Germinal center (tissue), 1 donor: ENCODE data around the gene MYO15B.

ENCODE experiments used
- DNase-seq: peaks from one replicate; pipeline ENCODE4 v3.0.0; 2012; ENCODE audit warnings: mixed read lengths, low spot score

Gene MYO15B

GRCh38 chr17:75665981-75666380 lies 78.4 kb downstream of the MYO15B start:
- DNase-seq, result no peak

GRCh38 chr17:75666959-75667790 lies 79.6 kb downstream of the MYO15B start, which contains the start of the genes RECQL5 and SAP30BP:
RECQL5 (minus strand) TSS chr17:75667154; CDS start chr17:75666557, 597 bp downstream.
SAP30BP (plus strand) TSS chr17:75667338; CDS start chr17:75667373, 35 bp downstream.
- DNase-seq, result peak; percentile 93

- no peak for DNase-seq
Measured at GRCh38 chr17:75667825-75668224, 80.2 kb downstream of the MYO15B start.

- no peak for DNase-seq
Measured at GRCh38 chr17:75668489-75668888, 80.9 kb downstream of the MYO15B start.

GRCh38 chr17:75670868-75671267 lies 83.3 kb downstream of the MYO15B start:
- no peak for DNase-seq

- no peak for DNase-seq
Measured at GRCh38 chr17:75672011-75672410, 84.4 kb downstream of the MYO15B start.

- DNase-seq, result no peak
Measured at GRCh38 chr17:75673487-75673886, 85.9 kb downstream of the MYO15B start.
